HG02884 (cell line): Measurements from ENCODE around the gene CITED2.

Experiments
- ATAC-seq: cut with Tn5 transposase; IDR thresholded peaks from one replicate; pipeline ENCODE4 v1.9.1; 2021; ENCODE audit warnings: mild to moderate bottlenecking, moderate library complexity; ENCODE audit not compliant: unreplicated experiment

CITED2 gene

GRCh38 chr6:139334806-139335446 is 39.5 kb downstream of the CITED2 start:
- no peak for ATAC-seq

GRCh38 chr6:139330826-139331500 is 43.5 kb downstream of the CITED2 start:
- ATAC-seq = no peak

DNA sequence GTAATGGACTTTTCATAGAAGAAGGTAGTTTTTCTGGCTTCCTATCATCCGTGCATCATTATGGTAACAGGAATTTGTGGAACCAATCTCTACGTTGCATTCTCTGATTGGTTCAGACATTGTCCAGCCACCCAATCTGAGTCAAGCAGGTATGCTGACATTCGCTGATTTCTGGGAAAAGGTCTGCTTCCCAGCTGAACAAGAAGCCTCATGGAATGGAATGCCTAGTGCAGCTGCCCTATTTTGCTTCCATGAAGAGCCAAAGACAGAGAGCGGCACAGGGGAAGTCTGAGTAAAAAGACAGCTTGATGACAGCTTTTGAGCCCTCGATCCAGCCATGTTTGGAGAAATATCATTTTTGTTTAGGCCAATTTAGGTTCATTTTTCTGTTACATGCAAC is 44.1 kb downstream of the CITED2 start:
- no peak for ATAC-seq

- no peak for ATAC-seq
Measured at GRCh38 chr6:139329224-139329623, 45.2 kb downstream of the CITED2 start.

GRCh38 chr6:139327038-139327437 is 47.4 kb downstream of the CITED2 start:
- ATAC-seq = no peak

DNA sequence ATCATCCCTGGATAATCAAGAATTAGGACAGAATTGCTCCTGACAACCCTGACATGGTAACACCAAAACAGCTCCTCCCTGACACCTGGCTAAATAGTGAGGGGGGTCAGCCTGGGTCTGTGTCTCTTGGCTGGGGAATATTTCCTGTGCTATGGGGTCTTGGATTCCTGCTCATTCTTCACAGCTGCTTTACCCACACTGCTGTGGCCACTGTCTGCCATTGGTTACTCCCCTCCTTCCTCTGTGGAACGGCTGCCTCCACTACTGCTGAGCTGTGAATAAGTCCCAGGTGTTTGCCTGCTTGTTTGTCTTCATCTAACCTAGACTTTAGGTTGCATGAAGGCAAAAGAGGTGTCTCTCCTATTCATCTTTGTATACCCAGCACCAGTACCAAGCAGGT is 48.8 kb downstream of the CITED2 start:
- ATAC-seq = no peak

- peak; percentile 46 for ATAC-seq
Measured at GRCh38 chr6:139325125-139325524, 49.3 kb downstream of the CITED2 start.

DNA sequence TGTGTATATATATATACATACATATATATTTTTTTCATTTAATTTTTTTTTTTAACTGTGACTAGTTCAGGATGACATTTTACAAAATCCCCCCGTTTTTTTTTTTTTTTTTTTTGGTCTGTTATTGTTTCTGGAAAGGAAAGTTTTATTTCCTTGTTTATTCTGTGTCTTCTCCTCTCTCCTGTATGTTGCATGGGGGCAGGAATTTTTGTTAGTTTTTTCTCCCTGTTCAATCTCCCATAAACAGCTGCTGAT is 50.2 kb downstream of the CITED2 start:
- ATAC-seq = no peak

GRCh38 chr6:139323511-139324300 is 50.7 kb downstream of the CITED2 start:
- peak; percentile 41 for ATAC-seq
